ENCODE measurements around the gene NTSR1. TPM values are rescaled to one million over a fixed set of nuclear protein-coding genes. Genes with fewer than 3 reads are reported as not detected.

NTSR1 gene
- total and polyA plus RNA-seq, 2 donors (not counting 1 experiment from before 2014, with no cell fraction given): not detected

DNA sequence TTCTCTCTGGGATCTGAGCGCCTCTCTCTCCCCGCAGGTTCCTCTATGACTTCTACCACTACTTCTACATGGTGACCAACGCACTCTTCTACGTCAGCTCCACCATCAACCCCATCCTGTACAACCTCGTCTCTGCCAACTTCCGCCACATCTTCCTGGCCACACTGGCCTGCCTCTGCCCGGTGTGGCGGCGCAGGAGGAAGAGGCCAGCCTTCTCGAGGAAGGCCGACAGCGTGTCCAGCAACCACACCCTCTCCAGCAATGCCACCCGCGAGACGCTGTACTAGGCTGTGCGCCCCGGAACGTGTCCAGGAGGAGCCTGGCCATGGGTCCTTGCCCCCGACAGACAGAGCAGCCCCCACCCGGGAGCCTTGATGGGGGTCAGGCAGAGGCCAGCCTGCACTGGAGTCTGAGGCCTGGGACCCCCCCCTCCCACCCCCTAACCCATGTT lies 51.4 kb downstream of the NTSR1 start:
- H3K27me3 ChIP-seq (replicated peaks in 1 of 4; ENCODE audit: control extremely low read depth in 1 of 4, control insufficient read depth in 3 of 4, insufficient read depth in 4 of 4, low read length in 3 of 4): peaks cover 0 to 8% (median 0%) of the 10 kb centered on the region in 4 experiments
- no peak overlapping the region for H3K9ac ChIP-seq (ENCODE audit: low read length)
- no peak overlapping the region for H3K27ac ChIP-seq (ENCODE audit: low read length in 2 of 2)
- H3K9me3 Mint-ChIP-seq (ENCODE audit: insufficient read depth): no peaks in the 10 kb centered on the region
- no peaks in the 10 kb centered on the region for H3K4me1 ChIP-seq (ENCODE audit: control insufficient read depth in 2 of 2, insufficient read depth in 2 of 2, low read length in 2 of 2)
- no peaks in the 10 kb centered on the region for H3K79me2 ChIP-seq (ENCODE audit: control insufficient read depth, insufficient read depth, low read length)
- no peaks in the 10 kb centered on the region for H3K4me1 Mint-ChIP-seq
- H3K4me2 ChIP-seq (replicated peaks; ENCODE audit: low read depth, low read length, poor library complexity, severe bottlenecking): no peak overlapping the region
- TF ChIP-seq, protein P1, sequence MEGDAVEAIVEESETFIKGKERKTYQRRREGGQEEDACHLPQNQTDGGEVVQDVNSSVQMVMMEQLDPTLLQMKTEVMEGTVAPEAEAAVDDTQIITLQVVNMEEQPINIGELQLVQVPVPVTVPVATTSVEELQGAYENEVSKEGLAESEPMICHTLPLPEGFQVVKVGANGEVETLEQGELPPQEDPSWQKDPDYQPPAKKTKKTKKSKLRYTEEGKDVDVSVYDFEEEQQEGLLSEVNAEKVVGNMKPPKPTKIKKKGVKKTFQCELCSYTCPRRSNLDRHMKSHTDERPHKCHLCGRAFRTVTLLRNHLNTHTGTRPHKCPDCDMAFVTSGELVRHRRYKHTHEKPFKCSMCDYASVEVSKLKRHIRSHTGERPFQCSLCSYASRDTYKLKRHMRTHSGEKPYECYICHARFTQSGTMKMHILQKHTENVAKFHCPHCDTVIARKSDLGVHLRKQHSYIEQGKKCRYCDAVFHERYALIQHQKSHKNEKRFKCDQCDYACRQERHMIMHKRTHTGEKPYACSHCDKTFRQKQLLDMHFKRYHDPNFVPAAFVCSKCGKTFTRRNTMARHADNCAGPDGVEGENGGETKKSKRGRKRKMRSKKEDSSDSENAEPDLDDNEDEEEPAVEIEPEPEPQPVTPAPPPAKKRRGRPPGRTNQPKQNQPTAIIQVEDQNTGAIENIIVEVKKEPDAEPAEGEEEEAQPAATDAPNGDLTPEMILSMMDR (IDR thresholded peaks at IDR 0.05): no peak
- TF ChIP-seq EZH2 (IDR thresholded peaks at IDR 0.05; ENCODE audit: borderline replicate concordance, insufficient read depth, low read depth, low read length, poor library complexity, severe bottlenecking): no peak
- ChIA-PET POLR2A (no interaction called here), CTCF (no interaction called here)
- ATAC-seq (ENCODE audit: low read depth) (no peak), DNase-seq (no peak)
- 96% methylated on average over 15 of the region's 20 CpGs for WGBS (ENCODE audit: insufficient coverage)
- peaks cover 21% of the 10 kb centered on the region for H3K27me3 Mint-ChIP-seq
- no peak overlapping the region for H3K4me3 Mint-ChIP-seq
- no peak overlapping the region for H3K27ac Mint-ChIP-seq
- H3K4me3 ChIP-seq (ENCODE audit: control extremely low read depth in 1 of 5, extremely low read depth in 1 of 5, insufficient read depth in 1 of 5, low read depth in 2 of 5, low read length in 4 of 5): no peak overlapping the region
- H4K20me1 ChIP-seq (ENCODE audit: control insufficient read depth, insufficient read depth, low read length, poor library complexity, severe bottlenecking): no peaks in the 10 kb centered on the region
- H3K9me3 ChIP-seq (ENCODE audit: control extremely low read depth in 1 of 3, control insufficient read depth in 2 of 3, insufficient read depth in 1 of 3, low read length in 2 of 3): peaks cover 0 to 3% (median 0%) of the 10 kb centered on the region in 3 donors
- intact Hi-C loops (cut with micrococcal nuclease): no loop called here
- H2AFZ ChIP-seq (ENCODE audit: insufficient read depth, low read depth, low read length, poor library complexity, severe bottlenecking): no peak overlapping the region
- H3K36me3 ChIP-seq (replicated peaks in 1 of 2; ENCODE audit: control extremely low read depth in 1 of 2, control insufficient read depth in 1 of 2, extremely low read depth in 1 of 2, insufficient read depth in 2 of 2, low read length in 1 of 2): no peaks in the 10 kb centered on the region

DNA sequence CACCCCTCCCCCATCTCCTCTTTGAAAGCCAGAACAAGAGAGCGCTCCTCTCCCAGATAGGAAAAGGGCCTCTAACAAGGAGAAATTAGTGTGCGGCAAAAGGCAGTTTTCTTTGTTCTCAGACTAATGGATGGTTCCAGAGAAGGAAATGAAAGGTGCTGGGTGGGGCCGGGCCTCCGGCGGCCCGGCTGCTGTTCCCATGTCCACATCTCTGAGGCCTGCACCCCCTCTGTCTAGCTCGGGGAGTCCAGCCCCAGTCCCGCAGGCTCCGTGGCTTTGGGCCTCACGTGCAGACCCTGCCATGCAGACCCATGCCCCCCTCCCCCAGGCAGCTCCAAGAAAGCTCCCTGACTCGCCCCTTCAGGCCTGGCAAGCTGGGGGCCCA lies 51.8 kb downstream of the NTSR1 start:
- intact Hi-C loops (cut with micrococcal nuclease): no loop called here
- ChIA-PET POLR2A (no interaction called here), CTCF (no interaction called here)
- H3K27me3 ChIP-seq (replicated peaks in 1 of 4; ENCODE audit: control extremely low read depth in 1 of 4, control insufficient read depth in 3 of 4, insufficient read depth in 4 of 4, low read length in 3 of 4): peaks cover 0 to 8% (median 0%) of the 10 kb centered on the region in 4 experiments
- 89% methylated on average over 10 of the region's 11 CpGs for WGBS (ENCODE audit: insufficient coverage)
- Mint-ChIP-seq H3K4me3 (no peak overlapping the region), H3K27ac (no peak overlapping the region), H3K9me3 (ENCODE audit: insufficient read depth) (no peaks in the 10 kb centered on the region), H3K27me3 (peaks cover 21% of the 10 kb centered on the region), H3K4me1 (no peaks in the 10 kb centered on the region)
- no peaks in the 10 kb centered on the region for H3K36me3 ChIP-seq (replicated peaks in 1 of 2; ENCODE audit: control extremely low read depth in 1 of 2, control insufficient read depth in 1 of 2, extremely low read depth in 1 of 2, insufficient read depth in 2 of 2, low read length in 1 of 2)
- no peak overlapping the region for H3K27ac ChIP-seq (ENCODE audit: low read length in 2 of 2)
- H4K20me1 ChIP-seq (ENCODE audit: control insufficient read depth, insufficient read depth, low read length, poor library complexity, severe bottlenecking): no peaks in the 10 kb centered on the region
- ATAC-seq (ENCODE audit: low read depth): no peak
- TF ChIP-seq, protein P1 (IDR thresholded peaks at IDR 0.05): no peak
- TF ChIP-seq EZH2 (IDR thresholded peaks at IDR 0.05; ENCODE audit: borderline replicate concordance, insufficient read depth, low read depth, low read length, poor library complexity, severe bottlenecking): no peak
- H3K9ac ChIP-seq (ENCODE audit: low read length): no peak overlapping the region
- H3K9me3 ChIP-seq (ENCODE audit: control extremely low read depth in 1 of 3, control insufficient read depth in 2 of 3, insufficient read depth in 1 of 3, low read length in 2 of 3): peaks cover 0 to 3% (median 0%) of the 10 kb centered on the region in 3 donors
- H3K4me2 ChIP-seq (replicated peaks; ENCODE audit: low read depth, low read length, poor library complexity, severe bottlenecking): no peak overlapping the region
- no peaks in the 10 kb centered on the region for H3K4me1 ChIP-seq (ENCODE audit: control insufficient read depth in 2 of 2, insufficient read depth in 2 of 2, low read length in 2 of 2)
- H3K79me2 ChIP-seq (ENCODE audit: control insufficient read depth, insufficient read depth, low read length): no peaks in the 10 kb centered on the region
- no peak for DNase-seq
- no peak overlapping the region for H3K4me3 ChIP-seq (ENCODE audit: control extremely low read depth in 1 of 5, extremely low read depth in 1 of 5, insufficient read depth in 1 of 5, low read depth in 2 of 5, low read length in 4 of 5)
- no peak overlapping the region for H2AFZ ChIP-seq (ENCODE audit: insufficient read depth, low read depth, low read length, poor library complexity, severe bottlenecking)

All from B cell (primary cell).